SU-DHL-6 (cell line): Measurements from ENCODE around the gene TCP11.

Source experiments
- H2AFZ ChIP-seq: fragments of 200-600 bp; sonication (generic); 2 replicates; pipeline ENCODE4 v1.6.1; 2014; ENCODE audit warnings: low read depth, mild to moderate bottlenecking, moderate library complexity, mixed read lengths, antibody characterized with exemption, low read length; ENCODE audit not compliant: severe bottlenecking
- H3F3A ChIP-seq: fragments of 200-600 bp; shearing (Covaris generic); 2 replicates; pipeline ENCODE4 v1.6.0; 2016; ENCODE audit warnings: antibody characterized with exemption, mild to moderate bottlenecking; ENCODE audit not compliant: insufficient read depth
- H3K27ac ChIP-seq: fragments of 200-600 bp; sonication (generic); 2 replicates; pipeline ENCODE4 v1.5.1; 2016; ENCODE audit warnings: low read depth, mild to moderate bottlenecking, low read length, moderate library complexity, mixed read lengths
- H3K27me3 ChIP-seq: fragments of 200-600 bp; sonication (generic), shearing (Covaris generic); 2 replicates; pipeline ENCODE4 v1.6.0; 2014; ENCODE audit warnings: mild to moderate bottlenecking, low read length
- H3K36me3 ChIP-seq: fragments of 200-600 bp; sonication (generic); 2 replicates; pipeline ENCODE4 v1.6.1; 2014; ENCODE audit warnings: mild to moderate bottlenecking, low read length, mixed read lengths
- H3K4me2 ChIP-seq: fragments of 300-600, 200-600 bp; shearing (Covaris generic), sonication (generic); 2 replicates; pipeline ENCODE4 v1.6.0; 2014; ENCODE audit warnings: low read length, low read depth, mild to moderate bottlenecking; ENCODE audit not compliant: poor library complexity, severe bottlenecking
- H3K4me3 ChIP-seq: fragments of 200-600 bp; sonication (generic); 2 replicates; pipeline ENCODE4 v1.5.1; 2014; ENCODE audit warnings: antibody characterized with exemption, low read length, mild to moderate bottlenecking, mixed read lengths; ENCODE audit not compliant: insufficient read depth, poor library complexity, severe bottlenecking
- H3K79me2 ChIP-seq: fragments of 200-600 bp; sonication (generic); 2 replicates; pipeline ENCODE4 v1.6.1; 2014; ENCODE audit warnings: mild to moderate bottlenecking, low read length, moderate library complexity; ENCODE audit not compliant: insufficient read depth
- H3K9ac ChIP-seq: fragments of 200-600 bp; sonication (generic); 2 replicates; pipeline ENCODE4 v1.7.0; 2014; ENCODE audit warnings: mild to moderate bottlenecking, low read length
- H3K9me2 ChIP-seq: fragments of 200-600 bp; sonication (generic); replicated peaks from 2 replicates; pipeline ENCODE4 v1.6.1; 2014; ENCODE audit warnings: low read length; ENCODE audit not compliant: insufficient read depth
- H3K9me3 ChIP-seq: fragments of 200-600 bp; sonication (generic); 2 replicates; pipeline ENCODE4 v1.6.1; 2014; ENCODE audit warnings: low read length, mixed read lengths; ENCODE audit not compliant: insufficient read depth
- H4K20me1 ChIP-seq: fragments of 200-600 bp; sonication (generic); 2 replicates; pipeline ENCODE4 v1.6.1; 2014; ENCODE audit warnings: low read depth, mild to moderate bottlenecking, antibody characterized with exemption, low read length, moderate library complexity, mixed read lengths
- EZH2phosphoT487 ChIP-seq: fragments of 200-600 bp; sonication (generic), shearing (Covaris generic); conservative IDR thresholded peaks from 2 replicates; pipeline ENCODE4 v1.6.1; 2018; ENCODE audit warnings: mild to moderate bottlenecking, antibody characterized with exemption, low read length, moderate library complexity, mixed read lengths
- TF ChIP-seq, protein P1 (sequence below): fragments of 200-600 bp; sonication (generic); IDR thresholded peaks from one replicate; pipeline ENCODE4 v1.5.1; 2017; ENCODE audit warnings: antibody characterized with exemption, mild to moderate bottlenecking, low read length, moderate library complexity; ENCODE audit not compliant: insufficient read depth, poor library complexity, severe bottlenecking

The TCP11 gene

DNA sequence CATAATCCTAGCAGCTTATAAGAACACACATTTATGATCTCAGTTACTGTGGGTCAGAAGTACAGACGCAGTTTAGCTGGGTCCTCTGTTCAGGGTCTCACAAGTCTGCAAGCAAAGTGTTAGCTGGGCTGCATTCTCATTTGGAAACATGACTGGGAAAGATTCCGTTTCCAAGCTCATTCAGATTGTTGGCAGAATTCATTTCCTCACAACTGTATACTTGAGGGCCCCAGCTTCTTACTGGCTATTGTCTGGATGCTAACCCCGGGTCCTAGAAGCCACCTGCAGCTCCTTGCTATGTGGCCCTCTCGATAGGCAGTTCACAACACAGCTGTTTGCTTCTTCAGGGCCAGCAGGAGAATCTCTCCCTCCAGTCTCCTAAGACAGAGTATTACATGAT lies 13.1 kb downstream of the TCP11 start:
- H3K27me3 ChIP-seq: no peaks in the 10 kb centered on the region
- no peaks in the 10 kb centered on the region for H3K9me2 ChIP-seq
- H3K9me3 ChIP-seq: no peaks in the 10 kb centered on the region
- no peaks in the 10 kb centered on the region for H3K36me3 ChIP-seq
- no peak overlapping the region for H3K4me2 ChIP-seq
- no peak overlapping the region for H2AFZ ChIP-seq
- TF ChIP-seq, protein P1, sequence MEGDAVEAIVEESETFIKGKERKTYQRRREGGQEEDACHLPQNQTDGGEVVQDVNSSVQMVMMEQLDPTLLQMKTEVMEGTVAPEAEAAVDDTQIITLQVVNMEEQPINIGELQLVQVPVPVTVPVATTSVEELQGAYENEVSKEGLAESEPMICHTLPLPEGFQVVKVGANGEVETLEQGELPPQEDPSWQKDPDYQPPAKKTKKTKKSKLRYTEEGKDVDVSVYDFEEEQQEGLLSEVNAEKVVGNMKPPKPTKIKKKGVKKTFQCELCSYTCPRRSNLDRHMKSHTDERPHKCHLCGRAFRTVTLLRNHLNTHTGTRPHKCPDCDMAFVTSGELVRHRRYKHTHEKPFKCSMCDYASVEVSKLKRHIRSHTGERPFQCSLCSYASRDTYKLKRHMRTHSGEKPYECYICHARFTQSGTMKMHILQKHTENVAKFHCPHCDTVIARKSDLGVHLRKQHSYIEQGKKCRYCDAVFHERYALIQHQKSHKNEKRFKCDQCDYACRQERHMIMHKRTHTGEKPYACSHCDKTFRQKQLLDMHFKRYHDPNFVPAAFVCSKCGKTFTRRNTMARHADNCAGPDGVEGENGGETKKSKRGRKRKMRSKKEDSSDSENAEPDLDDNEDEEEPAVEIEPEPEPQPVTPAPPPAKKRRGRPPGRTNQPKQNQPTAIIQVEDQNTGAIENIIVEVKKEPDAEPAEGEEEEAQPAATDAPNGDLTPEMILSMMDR: no peak
- H3K27ac ChIP-seq: no peak overlapping the region
- H3K9ac ChIP-seq: no peak overlapping the region
- H3K79me2 ChIP-seq: no peaks in the 10 kb centered on the region
- H3K4me3 ChIP-seq: no peak overlapping the region
- no peaks in the 10 kb centered on the region for H4K20me1 ChIP-seq
- H3F3A ChIP-seq: no peaks in the 10 kb centered on the region

DNA sequence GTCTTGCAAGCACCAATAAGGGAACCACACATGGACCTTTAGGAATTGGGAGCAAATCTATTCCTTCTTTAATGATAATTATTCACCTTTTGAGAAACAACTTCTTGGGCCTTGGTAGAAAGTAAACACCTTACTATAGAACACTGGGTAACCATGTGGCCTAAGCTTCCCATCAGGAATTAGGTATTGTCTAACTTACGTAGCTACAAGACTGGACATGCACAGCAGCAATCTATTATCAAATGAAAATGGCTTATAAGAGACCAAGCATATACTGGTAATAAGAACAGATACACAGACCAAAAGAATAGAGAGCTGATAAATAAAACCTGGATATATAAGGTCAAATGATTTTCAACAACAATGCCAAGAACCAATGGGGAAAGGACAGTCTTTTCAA lies 16.8 kb downstream of the TCP11 start:
- H3K9me3 ChIP-seq: no peaks in the 10 kb centered on the region
- TF ChIP-seq, protein P1: no peak
- no peak for TF ChIP-seq EZH2phosphoT487
- H3K79me2 ChIP-seq: no peaks in the 10 kb centered on the region
- H3K9me2 ChIP-seq: no peaks in the 10 kb centered on the region
- H4K20me1 ChIP-seq: no peaks in the 10 kb centered on the region
- no peaks in the 10 kb centered on the region for H3K36me3 ChIP-seq
- H3K4me3 ChIP-seq: no peak overlapping the region
- H2AFZ ChIP-seq: no peak overlapping the region
- no peaks in the 10 kb centered on the region for H3K27me3 ChIP-seq
- no peak overlapping the region for H3K4me2 ChIP-seq
- H3K9ac ChIP-seq: no peak overlapping the region
- H3F3A ChIP-seq: no peaks in the 10 kb centered on the region
- no peak overlapping the region for H3K27ac ChIP-seq

DNA sequence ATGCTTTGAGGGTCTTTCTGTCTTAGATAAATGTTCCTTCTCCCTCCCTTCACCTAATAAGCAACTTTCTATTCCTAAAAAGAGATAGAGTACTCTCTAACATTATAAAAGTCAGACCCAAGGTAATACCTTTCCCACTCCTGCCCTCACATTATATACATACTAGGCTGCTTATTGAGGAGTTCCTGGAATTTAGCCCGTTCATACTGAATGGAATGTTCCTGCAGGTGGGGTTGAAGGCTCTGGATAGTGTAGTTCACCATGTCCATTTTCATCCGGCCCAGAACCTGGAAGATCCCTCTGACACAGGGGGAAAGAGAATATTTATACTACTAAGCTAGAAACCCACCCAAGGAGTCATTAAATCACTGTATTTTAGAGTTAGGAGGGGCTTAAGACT lies 20.4 kb downstream of the TCP11 start:
- no peak overlapping the region for H3K9ac ChIP-seq
- no peak overlapping the region for H3K4me3 ChIP-seq
- no peaks in the 10 kb centered on the region for H3K36me3 ChIP-seq
- no peaks in the 10 kb centered on the region for H3K79me2 ChIP-seq
- no peaks in the 10 kb centered on the region for H3F3A ChIP-seq
- H3K9me2 ChIP-seq: no peaks in the 10 kb centered on the region
- TF ChIP-seq, protein P1: no peak
- no peak for TF ChIP-seq EZH2phosphoT487
- H3K4me2 ChIP-seq: no peak overlapping the region
- H4K20me1 ChIP-seq: no peaks in the 10 kb centered on the region
- H3K9me3 ChIP-seq: no peaks in the 10 kb centered on the region
- no peak overlapping the region for H3K27ac ChIP-seq
- H3K27me3 ChIP-seq: no peaks in the 10 kb centered on the region
- H2AFZ ChIP-seq: no peak overlapping the region
